Tibial nerve (tissue), 3 donors: Measurements from ENCODE around the gene EFNA5.

Experiments
- POLR2A ChIP-seq, 2 donors: fragments of 450-650 bp; IDR thresholded peaks; one replicate each; pipeline ENCODE4 v1.6.1; 2017; ENCODE audit warnings: antibody characterized with exemption in 2 of 2, mild to moderate bottlenecking in 2 of 2, moderate library complexity in 2 of 2
- TF ChIP-seq, protein P1 (sequence below), 5 experiments: fragments of 200-600 bp in 3 of 5; fragments of 450-650 bp in 2 of 5; sonication (generic) in 3 of 5; IDR thresholded peaks; one replicate each; pipeline ENCODE4 v1.5.1; 2016 to 2019; ENCODE audit warnings: antibody characterized with exemption in 5 of 5, mild to moderate bottlenecking in 3 of 5, moderate library complexity in 2 of 5

DNA sequence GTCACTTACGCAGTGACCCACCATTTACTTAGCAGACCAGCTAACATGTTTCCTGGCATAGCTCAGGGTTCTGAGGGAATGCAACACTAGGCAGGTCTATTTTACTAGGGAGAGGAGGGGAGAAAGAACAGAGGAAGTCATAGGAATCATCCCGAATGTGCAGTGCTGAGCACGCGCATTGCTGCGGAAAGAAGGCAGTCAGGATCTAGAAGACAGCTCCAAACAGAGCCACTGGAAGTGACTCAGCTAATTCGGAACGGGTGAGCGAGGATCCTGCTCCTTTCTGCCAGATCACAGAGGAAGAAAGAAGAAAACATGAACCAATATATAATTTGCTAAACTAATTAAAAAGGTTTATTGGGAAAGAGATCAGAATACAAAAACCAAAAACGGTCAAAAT is 339.8 kb downstream of the EFNA5 start:
- TF ChIP-seq POLR2A (IDR thresholded peaks at IDR 0.05), result no peak
- TF ChIP-seq, protein P1, sequence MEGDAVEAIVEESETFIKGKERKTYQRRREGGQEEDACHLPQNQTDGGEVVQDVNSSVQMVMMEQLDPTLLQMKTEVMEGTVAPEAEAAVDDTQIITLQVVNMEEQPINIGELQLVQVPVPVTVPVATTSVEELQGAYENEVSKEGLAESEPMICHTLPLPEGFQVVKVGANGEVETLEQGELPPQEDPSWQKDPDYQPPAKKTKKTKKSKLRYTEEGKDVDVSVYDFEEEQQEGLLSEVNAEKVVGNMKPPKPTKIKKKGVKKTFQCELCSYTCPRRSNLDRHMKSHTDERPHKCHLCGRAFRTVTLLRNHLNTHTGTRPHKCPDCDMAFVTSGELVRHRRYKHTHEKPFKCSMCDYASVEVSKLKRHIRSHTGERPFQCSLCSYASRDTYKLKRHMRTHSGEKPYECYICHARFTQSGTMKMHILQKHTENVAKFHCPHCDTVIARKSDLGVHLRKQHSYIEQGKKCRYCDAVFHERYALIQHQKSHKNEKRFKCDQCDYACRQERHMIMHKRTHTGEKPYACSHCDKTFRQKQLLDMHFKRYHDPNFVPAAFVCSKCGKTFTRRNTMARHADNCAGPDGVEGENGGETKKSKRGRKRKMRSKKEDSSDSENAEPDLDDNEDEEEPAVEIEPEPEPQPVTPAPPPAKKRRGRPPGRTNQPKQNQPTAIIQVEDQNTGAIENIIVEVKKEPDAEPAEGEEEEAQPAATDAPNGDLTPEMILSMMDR (IDR thresholded peaks at IDR 0.05), result no peak
